Stimulated activated CD8-positive, alpha-beta memory T cell treated with anti-CD3 and anti-CD28 coated beads, Interleukin-15, amount 100 ng/mL, for 1 hour (primary cell): Measurements from ENCODE around the gene SCGB3A1.
A peak's percentile ranks its signal among the peaks of the same experiment; 100 is the strongest.

Source experiments
- DNase-seq: peaks from one replicate; pipeline ENCODE4 v3.0.0-alpha.2; 2020; ENCODE audit warnings: low read depth

The SCGB3A1 gene

GRCh38 chr5:180625125-180625790 is 34.0 kb upstream of the SCGB3A1 start:
- no peak for DNase-seq

GRCh38 chr5:180624587-180624986 is 33.3 kb upstream of the SCGB3A1 start:
- no peak for DNase-seq

- no peak for DNase-seq
Measured at GRCh38 chr5:180623844-180624243, 32.5 kb upstream of the SCGB3A1 start.

DNA sequence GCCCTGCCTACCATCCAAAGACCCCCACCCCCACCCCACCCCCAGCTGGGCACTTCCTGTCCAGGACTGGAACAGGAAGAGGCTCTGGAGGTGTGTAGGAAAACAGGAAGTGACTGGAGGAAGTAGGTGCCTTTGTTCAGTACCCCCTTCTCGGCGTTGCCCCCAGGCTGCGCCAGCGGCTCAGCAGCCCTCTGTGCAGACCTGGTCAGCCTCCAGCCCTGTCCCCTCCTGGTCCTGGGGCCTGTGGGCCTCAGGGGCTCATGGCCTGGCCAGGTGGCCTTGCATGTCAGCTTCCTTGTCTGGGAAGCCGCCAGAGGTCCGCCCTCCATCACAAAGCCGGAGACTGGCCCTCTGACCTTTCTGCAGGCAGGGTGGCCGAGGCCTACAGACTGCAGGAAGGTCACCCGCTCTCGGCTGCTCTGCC is 32.1 kb upstream of the SCGB3A1 start:
- DNase-seq: no peak

DNA sequence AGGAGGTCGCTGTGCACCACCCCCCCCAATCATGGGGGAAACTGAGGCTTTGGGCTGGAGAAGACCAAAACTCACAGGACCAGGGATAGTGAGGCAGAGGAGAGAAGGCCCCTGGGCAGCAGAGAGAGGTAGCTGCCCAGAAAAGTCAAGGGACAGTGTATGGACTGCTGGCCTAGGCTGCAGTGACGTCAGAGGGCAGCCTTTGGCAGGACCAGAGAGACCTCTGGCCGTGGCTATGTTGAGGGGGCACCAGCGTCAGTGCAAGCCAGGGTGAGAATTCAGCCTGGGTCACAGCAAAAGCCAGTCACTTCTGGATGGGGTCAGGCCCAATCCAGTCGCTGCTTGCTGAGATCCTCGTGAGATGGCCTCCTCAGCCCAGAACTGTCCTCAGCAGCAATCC is 31.6 kb upstream of the SCGB3A1 start:
- DNase-seq: no peak

- no peak for DNase-seq
Measured at GRCh38 chr5:180621311-180621710, 30.0 kb upstream of the SCGB3A1 start.

DNA sequence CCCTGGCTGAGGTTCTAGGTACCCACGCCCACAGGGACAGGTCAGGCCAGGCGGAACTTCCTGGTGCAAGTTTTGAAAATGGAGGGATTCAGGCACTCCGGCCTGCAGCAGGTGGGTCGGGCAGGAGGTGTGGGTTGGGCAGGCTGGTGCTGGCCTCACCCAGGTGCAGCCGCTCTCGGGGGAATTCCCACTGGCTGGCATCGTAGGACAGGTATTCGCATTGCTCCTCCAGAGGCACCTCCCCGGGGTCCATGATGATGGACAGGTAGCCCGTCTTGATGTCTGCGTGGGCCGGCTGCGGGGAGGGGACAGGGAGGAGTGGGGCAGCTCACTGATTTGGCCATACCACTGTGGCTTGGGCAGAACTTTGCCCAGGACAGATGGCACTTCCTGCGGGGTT is 28.7 kb upstream of the SCGB3A1 start:
- DNase-seq: no peak

DNA sequence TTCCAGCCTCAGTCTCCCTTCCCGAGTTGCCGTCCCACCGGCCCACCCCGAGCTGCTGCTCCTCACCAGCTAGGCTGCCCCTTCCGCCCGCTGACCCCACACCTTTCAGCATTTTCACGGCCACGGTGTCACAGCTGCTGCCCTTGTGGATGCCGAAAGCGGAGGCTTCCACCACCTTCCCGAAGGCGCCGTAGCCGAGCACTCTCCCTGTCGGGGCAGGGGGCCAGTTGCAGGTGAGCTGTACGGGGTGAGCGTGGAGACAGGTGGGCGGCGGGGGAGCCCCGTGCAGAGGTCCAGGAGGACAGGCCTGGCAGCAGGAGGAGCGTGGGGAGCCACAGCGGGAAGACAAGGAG is 28.2 kb upstream of the SCGB3A1 start:
- DNase-seq: no peak

- DNase-seq: no peak
Measured at GRCh38 chr5:180618829-180619562, 27.7 kb upstream of the SCGB3A1 start.

DNA sequence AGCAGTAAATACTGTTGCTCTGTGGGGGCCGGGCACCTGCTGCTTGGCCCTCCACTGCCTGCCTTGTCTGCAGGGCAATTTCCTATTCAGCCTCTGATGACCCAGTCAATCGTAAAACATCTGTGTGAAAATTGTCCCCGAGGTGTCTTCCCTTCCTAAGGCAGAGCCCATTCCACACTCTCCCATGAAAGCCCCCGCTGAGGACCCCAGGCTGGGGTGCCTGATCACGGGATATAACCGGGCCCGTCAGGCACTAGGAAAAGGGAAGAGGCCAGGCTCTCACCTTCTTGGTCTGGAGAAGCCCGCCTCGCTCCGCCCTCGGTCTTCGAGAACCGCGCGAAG is 27.2 kb upstream of the SCGB3A1 start:
- no peak for DNase-seq

DNA sequence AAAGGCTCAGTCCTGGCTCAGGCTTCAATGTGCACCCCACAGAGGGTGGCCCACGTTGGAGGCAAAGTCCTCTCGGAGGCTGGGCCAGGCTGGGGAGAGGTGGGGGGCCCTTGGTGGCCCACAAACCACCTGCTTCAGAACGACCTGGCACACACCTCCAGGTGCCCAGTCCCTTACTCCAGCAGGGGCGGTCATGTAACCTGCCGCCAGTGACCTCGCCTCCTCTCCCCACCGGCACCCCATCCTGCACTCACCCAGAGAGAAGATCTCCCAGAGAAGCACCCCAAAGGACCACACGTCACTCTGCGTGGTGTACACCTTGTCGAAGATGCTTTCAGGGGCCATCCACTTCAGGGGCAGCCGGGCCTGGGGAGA is 22.5 kb upstream of the SCGB3A1 start:
- DNase-seq: no peak

- DNase-seq: no peak
Measured at GRCh38 chr5:180613188-180613813, 22.0 kb upstream of the SCGB3A1 start.

DNA sequence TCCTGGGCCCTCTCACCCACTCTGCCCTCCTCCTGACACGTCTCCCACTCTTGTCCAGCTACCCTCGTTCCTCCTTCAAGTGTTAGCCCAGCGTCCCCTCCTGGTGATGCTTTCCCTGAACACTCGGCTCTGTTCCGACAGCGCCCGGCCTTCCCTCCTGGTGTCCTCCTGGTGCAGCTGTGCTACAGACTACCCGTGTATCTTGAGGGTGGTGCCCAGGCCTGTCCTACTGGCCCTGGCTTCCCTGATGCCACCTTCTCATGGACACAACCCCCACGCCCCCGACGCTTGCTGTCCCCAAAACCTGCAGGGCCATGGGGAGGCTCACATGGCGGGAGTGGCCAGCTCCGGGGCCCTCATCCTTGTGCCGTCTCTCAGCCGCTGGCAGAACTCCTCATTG is 21.4 kb upstream of the SCGB3A1 start:
- DNase-seq: no peak

DNA sequence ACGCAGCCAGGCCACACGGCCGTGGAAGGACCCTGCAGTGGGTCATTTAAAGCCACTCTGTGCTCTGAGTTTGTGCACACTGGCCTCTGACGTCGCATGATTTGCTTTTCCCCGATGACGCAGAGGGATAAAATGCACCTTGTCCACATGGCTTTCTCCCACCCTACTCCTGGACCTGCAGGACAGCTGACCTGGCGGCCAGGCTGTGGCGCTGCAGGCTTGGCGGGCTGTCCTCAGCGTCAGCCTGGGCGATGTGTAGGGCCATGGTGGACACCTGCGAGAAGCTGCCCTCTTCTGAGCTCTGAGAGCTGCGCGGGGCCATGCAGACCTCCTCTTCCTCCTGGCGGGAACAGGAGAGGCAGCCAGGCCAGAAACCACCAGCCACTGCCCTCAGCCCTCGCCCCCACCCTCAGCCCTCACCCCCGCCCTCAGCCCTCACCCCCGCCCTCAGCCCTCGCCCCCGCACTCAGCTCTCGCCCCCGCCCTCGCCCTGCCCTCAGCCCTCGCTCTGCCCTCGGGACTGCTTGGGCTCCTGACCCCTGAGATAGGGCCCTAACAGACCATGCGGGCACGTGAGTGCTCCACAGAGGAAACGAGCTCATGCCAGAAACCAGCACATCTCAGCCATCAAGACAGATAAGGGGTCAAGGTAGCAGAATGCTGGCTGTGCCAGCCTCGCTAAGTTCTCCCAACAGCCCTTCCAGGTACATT is 20.0 kb upstream of the SCGB3A1 start:
- no peak for DNase-seq

GRCh38 chr5:180609817-180610550 is 18.7 kb upstream of the SCGB3A1 start:
- no peak for DNase-seq

- no peak for DNase-seq
Measured at GRCh38 chr5:180609386-180609785, 18.1 kb upstream of the SCGB3A1 start.

DNA sequence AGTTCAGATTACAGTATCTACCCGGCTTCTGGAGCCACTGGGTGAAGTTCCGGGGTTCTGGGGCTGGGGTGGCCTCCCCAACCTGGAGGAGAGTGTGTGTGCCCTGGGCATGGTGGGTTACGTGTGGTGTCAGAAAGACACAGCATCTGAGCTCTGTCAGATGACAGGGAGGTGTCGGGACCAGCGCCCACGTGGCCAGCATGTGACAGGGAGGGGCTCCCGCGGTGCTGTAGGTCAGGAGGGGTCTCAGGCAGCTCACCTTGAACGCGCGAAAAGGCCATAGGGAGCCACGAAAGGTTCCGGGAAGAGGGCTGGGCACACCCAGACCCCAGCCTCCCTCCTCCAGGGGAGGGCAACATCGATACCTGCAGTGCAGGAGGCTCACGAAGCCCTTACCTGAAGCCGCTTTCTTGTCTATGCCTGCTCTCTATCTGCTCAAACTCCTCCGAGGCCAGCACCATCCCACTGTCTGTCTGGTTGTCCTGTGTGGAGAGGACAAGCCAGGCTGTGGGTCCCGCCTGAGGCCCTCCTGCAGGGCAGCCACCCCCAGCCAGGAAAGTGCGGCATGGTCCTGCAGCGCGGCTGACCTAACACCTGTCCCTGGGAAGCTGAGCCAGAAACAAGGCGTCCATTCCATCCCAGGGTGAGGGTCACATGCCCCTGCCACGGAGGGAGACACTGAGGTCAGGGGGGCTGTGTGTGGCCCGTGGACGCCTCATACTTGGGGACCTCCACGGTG is 17.4 kb upstream of the SCGB3A1 start:
- DNase-seq: no peak

- DNase-seq: no peak
Measured at GRCh38 chr5:180607861-180608571, 16.7 kb upstream of the SCGB3A1 start.

- DNase-seq: no peak
Measured at GRCh38 chr5:180606215-180606785, 15.0 kb upstream of the SCGB3A1 start.

DNA sequence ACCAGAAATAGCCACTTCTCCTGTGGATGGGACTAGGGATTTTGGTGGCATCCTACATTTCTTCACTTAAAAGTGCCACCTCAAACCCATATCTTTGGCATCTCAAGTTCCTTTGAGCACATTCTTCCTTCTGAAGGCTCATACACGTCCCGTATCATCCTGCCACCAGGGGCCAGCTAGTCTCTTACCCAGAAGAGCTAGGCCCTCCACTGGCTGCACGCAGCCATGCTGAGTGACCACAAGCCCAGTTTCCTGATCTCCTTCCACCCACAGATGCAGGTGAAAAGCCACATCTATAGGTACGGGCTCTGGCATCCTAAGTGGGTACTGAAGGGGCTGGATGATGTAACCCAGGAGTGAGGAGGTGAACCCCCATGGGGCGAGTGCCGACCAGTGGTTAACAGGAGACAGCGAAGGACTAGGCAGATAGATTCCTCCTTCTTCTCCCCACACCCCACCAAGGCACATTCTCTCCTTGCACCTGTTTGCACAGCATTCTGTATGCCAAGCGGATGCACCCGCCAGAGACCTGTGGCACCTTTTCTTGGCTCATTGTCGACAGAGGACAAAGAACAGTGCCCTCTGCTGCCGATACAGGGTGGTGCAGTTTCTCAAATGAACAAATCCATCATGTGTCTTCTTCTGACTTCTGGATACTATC is 14.4 kb upstream of the SCGB3A1 start:
- peak; percentile 36 for DNase-seq
